KMS-11 (cell line): ENCODE results near the gene RBM26.

ENCODE experiments used
- H2AFZ ChIP-seq: fragments of 200-600 bp; sonication (generic); 2 replicates; pipeline ENCODE4 v1.6.1; 2016; ENCODE audit warnings: antibody characterized with exemption, mixed run types, low read depth
- H3K27ac ChIP-seq: fragments of 200-600 bp; sonication (generic); 2 replicates; pipeline ENCODE4 v1.6.1; 2016; ENCODE audit warnings: mild to moderate bottlenecking, mixed run types
- H3K27me3 ChIP-seq: fragments of 200-600 bp; sonication (generic); 2 replicates; pipeline ENCODE4 v1.6.1; 2017; ENCODE audit warnings: mild to moderate bottlenecking, low read depth, mixed run types, moderate library complexity; ENCODE audit not compliant: insufficient read depth
- H3K36me3 ChIP-seq: fragments of 200-600 bp; sonication (generic); 2 replicates; pipeline ENCODE4 v1.6.1; 2017; ENCODE audit warnings: mild to moderate bottlenecking, mixed run types; ENCODE audit not compliant: insufficient read depth
- H3K4me1 ChIP-seq: fragments of 200-600 bp; sonication (generic); 2 replicates; pipeline ENCODE4 v1.6.1; 2016; ENCODE audit warnings: mild to moderate bottlenecking, low read depth, mixed run types; ENCODE audit not compliant: poor library complexity, severe bottlenecking
- H3K4me2 ChIP-seq: fragments of 200-600 bp; sonication (generic); 2 replicates; pipeline ENCODE4 v1.7.0; 2016; ENCODE audit warnings: mild to moderate bottlenecking, mixed run types
- H3K4me3 ChIP-seq: fragments of 200-600 bp; sonication (generic); IDR thresholded peaks from 2 replicates; pipeline ENCODE4 v1.6.1; 2017; ENCODE audit warnings: low read depth, low read length, mixed read lengths; ENCODE audit not compliant: insufficient read depth
- H3K79me2 ChIP-seq: fragments of 200-600 bp; sonication (generic); 2 replicates; pipeline ENCODE4 v1.6.1; 2016; ENCODE audit warnings: low read depth, mixed run types; ENCODE audit not compliant: insufficient read depth
- H3K9ac ChIP-seq: fragments of 200-600 bp; sonication (generic); 2 replicates; pipeline ENCODE4 v1.6.1; 2016; ENCODE audit warnings: mild to moderate bottlenecking, mixed run types
- H4K20me1 ChIP-seq: fragments of 200-600 bp; sonication (generic); 2 replicates; pipeline ENCODE4 v1.6.1; 2016; ENCODE audit warnings: mild to moderate bottlenecking, mixed run types; ENCODE audit not compliant: insufficient read depth
- CTCF ChIP-seq: fragments of 200-600 bp; sonication (generic); conservative IDR thresholded peaks from 2 replicates; pipeline ENCODE4 v1.6.1; 2017; ENCODE audit warnings: low read depth, mild to moderate bottlenecking, antibody characterized with exemption, low read length, moderate library complexity, mixed read lengths

Gene RBM26

GRCh38 chr13:79417741-79418140 lies 11.7 kb upstream of the RBM26 start:
- Histone ChIP-seq H3K4me2 (no peak overlapping the region), H3K4me3 (no peak overlapping the region), H3K9ac (no peak overlapping the region), H3K27ac (no peak overlapping the region), H4K20me1 (no peaks in the 10 kb centered on the region), H3K79me2 (no peaks in the 10 kb centered on the region), H3K4me1 (no peaks in the 10 kb centered on the region), H3K36me3 (no peaks in the 10 kb centered on the region), H3K27me3 (no peaks in the 10 kb centered on the region), H2AFZ (no peak overlapping the region)
- TF ChIP-seq CTCF = no peak

GRCh38 chr13:79413521-79413920 lies 7.5 kb upstream of the RBM26 start:
- Histone ChIP-seq H2AFZ (no peak overlapping the region), H3K4me2 (no peak overlapping the region), H3K79me2 (no peaks in the 10 kb centered on the region), H4K20me1 (no peaks in the 10 kb centered on the region), H3K9ac (no peak overlapping the region), H3K27me3 (no peaks in the 10 kb centered on the region), H3K4me3 (no peak overlapping the region), H3K36me3 (no peaks in the 10 kb centered on the region), H3K27ac (no peak overlapping the region), H3K4me1 (no peaks in the 10 kb centered on the region)
- no peak for TF ChIP-seq CTCF

GRCh38 chr13:79409828-79410227 lies 3.8 kb upstream of the RBM26 start:
- no peak overlapping the region for H3K4me3 ChIP-seq
- peaks cover 11% of the 10 kb centered on the region for H3K4me1 ChIP-seq
- no peak overlapping the region for H3K27ac ChIP-seq
- no peak overlapping the region for H3K4me2 ChIP-seq
- TF ChIP-seq CTCF = no peak
- H4K20me1 ChIP-seq = no peaks in the 10 kb centered on the region
- no peak overlapping the region for H2AFZ ChIP-seq
- no peaks in the 10 kb centered on the region for H3K36me3 ChIP-seq
- peaks cover 18% of the 10 kb centered on the region for H3K79me2 ChIP-seq
- H3K9ac ChIP-seq = no peak overlapping the region
- H3K27me3 ChIP-seq = no peaks in the 10 kb centered on the region

- Histone ChIP-seq H3K27ac (no peak overlapping the region), H3K27me3 (no peaks in the 10 kb centered on the region), H3K4me1 (peaks cover 18% of the 10 kb centered on the region), H3K9ac (peak overlapping the region; percentile 97; the same call in 1 of the 2 replicates), H3K4me2 (peak overlapping the region; percentile 92), H3K4me3 (no peak overlapping the region), H2AFZ (no peak overlapping the region), H3K36me3 (no peaks in the 10 kb centered on the region), H4K20me1 (no peaks in the 10 kb centered on the region), H3K79me2 (peaks cover 42% of the 10 kb centered on the region)
- TF ChIP-seq CTCF = no peak
Measured at GRCh38 chr13:79407349-79407979, 1.4 kb upstream of the RBM26 start.
